Measurements from ENCODE around the gene NMRK2.
"Not testable (repeated sequence)": the region's sequence is repeated elsewhere in the genome, so short reads cannot be mapped to it uniquely, and the experiment has no call there.

The NMRK2 gene

GRCh38 chr19:3932931-3933810 is at the start of gene NMRK2:
NMRK2 (plus strand) TSS chr19:3933069; CDS start chr19:3933672, 603 bp downstream.
- DNase-seq, result no peak

GRCh38 chr19:3890591-3890990 is 42.3 kb upstream of the NMRK2 start:
- no peak for DNase-seq

GRCh38 chr19:3893509-3894179 is 39.2 kb upstream of the NMRK2 start:
- DNase-seq, result no peak

- DNase-seq, result not testable (repeated sequence)
These were observed 37.9 kb upstream of the NMRK2 start for GRCh38 chr19:3894959-3895358.

- DNase-seq, result no peak
These were observed 37.1 kb upstream of the NMRK2 start for GRCh38 chr19:3895788-3896187.

- no peak for DNase-seq
These were observed 34.9 kb upstream of the NMRK2 start for GRCh38 chr19:3897936-3898335.

- DNase-seq, result no peak
These were observed 34.4 kb upstream of the NMRK2 start for GRCh38 chr19:3898426-3898825.

- no peak for DNase-seq
These were observed 33.2 kb upstream of the NMRK2 start for GRCh38 chr19:3899531-3900294.

GRCh38 chr19:3902317-3902973 is 30.4 kb upstream of the NMRK2 start:
- DNase-seq, result no peak

- DNase-seq, result no peak
These were observed 28.6 kb upstream of the NMRK2 start for GRCh38 chr19:3904233-3904632.

- DNase-seq, result no peak
These were observed 25.1 kb upstream of the NMRK2 start for GRCh38 chr19:3907626-3908265.

- no peak for DNase-seq
These were observed 24.4 kb upstream of the NMRK2 start for GRCh38 chr19:3908266-3909054.

GRCh38 chr19:3910105-3910504 is 22.8 kb upstream of the NMRK2 start:
- no peak for DNase-seq

GRCh38 chr19:3914199-3914598 is 18.7 kb upstream of the NMRK2 start:
- DNase-seq, result no peak

- no peak for DNase-seq
These were observed 16.8 kb upstream of the NMRK2 start for GRCh38 chr19:3916033-3916432.

GRCh38 chr19:3919793-3920192 is 13.1 kb upstream of the NMRK2 start:
- DNase-seq, result no peak

GRCh38 chr19:3923096-3923758 is 9.6 kb upstream of the NMRK2 start:
- DNase-seq, result no peak

- no peak for DNase-seq
These were observed 9.0 kb upstream of the NMRK2 start for GRCh38 chr19:3923912-3924311.

GRCh38 chr19:3931041-3931440 is 1.8 kb upstream of the NMRK2 start:
- DNase-seq, result no peak

- DNase-seq, result no peak
These were observed 3.9 kb downstream of the NMRK2 start for GRCh38 chr19:3936506-3937442.

Measured in stimulated activated CD4-positive, alpha-beta T cell treated with anti-CD3 and anti-CD28 coated beads, Interleukin-2, amount 100 ng/mL, for 24 hours (primary cell).